HG03571 (cell line): ENCODE data around the gene MTA2.
"Not testable (repeated sequence)": the region's sequence is repeated elsewhere in the genome, so short reads cannot be mapped to it uniquely, and the experiment has no call there.

Experiments used
- ATAC-seq: cut with Tn5 transposase; IDR thresholded peaks from one replicate; pipeline ENCODE4 v1.9.1; 2021; ENCODE audit not compliant: unreplicated experiment

The MTA2 gene

DNA sequence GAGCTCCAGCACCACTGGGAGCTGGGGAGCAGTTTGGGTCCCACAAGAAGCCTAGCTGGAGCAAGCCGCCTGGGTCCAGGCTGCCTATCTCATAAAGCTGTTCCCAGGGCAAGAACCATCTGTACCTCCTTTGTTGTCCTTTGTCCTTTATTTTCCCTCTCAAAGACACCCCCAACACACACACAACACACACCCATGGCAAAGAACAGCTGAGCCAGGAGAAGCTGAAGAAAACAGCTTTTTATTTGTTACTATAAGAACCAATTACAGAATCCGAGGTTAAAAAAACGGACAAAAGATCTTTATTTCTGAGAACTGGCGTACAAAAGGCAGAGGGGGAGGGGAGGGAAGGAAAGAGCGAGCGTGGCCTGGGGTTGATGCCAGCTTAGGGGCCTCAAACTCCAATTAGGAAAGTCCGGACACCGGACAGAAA is 8.7 kb downstream of the MTA2 start:
- ATAC-seq, result no peak

DNA sequence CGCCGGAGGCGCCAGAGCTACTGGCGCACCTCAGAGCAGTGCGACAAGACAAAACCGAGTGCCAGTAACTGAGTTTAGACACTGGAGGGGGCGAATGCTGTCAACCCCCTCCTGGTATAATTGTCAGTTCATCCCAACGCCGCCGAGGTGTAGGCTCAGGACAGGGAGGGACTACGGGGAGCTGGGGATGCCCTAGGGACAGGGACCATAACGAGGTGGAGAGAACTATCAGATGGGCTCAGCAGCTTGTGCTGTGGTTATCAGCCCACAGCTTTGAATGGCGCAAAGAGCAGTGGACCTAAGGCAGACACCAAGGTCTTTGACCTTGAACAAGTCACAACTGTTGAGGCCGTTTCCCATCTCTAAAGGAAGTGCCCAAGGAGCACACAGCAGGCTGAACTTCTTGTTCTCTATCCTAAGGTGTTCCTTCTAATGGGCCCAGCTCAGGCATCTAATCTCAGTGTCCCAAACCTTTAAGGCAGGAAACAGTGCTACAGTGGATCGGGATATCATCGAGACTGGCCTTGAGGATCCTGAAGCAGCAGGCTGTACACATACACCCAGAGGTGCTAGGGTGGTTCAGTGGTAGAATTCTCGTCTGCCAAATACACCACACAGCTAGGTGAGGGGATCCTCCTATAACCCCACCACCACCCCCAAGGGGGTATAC is 9.4 kb downstream of the MTA2 start:
- no peak for ATAC-seq

DNA sequence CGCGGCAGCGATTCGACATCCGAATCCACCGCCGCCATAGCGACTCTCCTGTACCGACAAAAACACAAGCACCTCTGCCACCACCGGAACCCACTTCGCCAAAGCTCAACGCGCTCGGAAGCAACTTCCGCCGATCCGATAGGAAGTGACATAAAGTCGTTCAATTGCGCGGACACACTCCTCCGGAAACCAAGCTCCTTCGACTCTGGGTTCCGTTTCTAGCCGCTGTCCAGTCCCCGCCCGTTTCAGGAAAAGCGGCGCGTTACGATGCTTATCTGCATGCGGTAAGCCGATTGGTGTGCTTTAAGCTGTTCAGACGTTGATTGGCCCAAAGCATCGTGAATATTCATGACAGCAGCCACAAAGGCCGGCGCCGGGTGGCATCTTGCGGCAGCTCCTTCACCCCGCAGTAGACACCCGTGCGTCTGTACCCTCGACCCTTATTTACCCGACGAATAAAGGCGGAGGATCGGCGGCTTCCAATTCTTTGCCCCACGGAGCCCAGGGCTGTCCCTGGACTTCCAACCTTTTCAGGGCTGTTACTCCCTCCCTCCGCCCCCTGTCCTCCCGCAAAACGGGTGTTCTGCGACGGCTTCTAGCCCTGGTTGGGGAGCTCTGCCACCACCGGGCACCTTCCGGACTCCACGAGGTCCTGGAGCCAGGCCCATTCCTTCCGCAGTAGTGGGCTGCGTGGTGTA is 10.1 kb downstream of the MTA2 start, which contains the start of gene TUT1:
Gene TUT1 (minus strand): TSS at position 76 of the 698 bp plus-strand sequence. CDS start 38 bp downstream, at position 38.
- peak; percentile 76 for ATAC-seq

DNA sequence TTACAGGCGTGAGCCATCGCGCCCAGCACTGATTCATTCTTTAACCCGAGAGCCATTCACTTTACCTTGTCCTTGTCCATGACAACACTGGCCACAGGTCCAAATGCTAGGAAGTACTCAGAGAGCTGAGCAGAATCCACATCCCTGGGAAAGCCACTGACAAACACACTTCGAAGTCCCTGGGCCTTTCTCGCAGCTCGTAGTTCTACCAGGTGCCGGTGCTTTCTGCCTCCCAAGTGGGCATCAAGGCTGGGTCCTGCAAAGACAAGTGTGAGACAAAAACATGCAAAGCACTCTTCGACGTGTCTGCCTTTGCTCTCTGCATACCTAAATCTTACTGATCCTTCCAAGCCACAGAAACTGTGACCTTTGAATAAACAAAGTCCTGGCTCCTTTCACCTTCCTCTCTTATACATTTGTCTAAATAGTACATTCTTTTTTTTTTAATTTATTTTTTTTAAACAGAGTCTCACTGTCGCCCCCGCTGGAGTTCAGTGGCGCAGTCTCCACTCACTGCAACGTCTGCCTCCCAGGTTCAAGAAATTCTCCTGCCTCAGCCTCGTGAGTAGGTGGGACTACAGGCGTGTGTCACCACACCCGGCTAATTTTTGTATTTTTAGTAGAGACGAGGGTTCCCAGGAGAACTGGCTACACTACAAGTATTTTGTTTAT is 12.6 kb downstream of the MTA2 start:
- no peak for ATAC-seq

DNA sequence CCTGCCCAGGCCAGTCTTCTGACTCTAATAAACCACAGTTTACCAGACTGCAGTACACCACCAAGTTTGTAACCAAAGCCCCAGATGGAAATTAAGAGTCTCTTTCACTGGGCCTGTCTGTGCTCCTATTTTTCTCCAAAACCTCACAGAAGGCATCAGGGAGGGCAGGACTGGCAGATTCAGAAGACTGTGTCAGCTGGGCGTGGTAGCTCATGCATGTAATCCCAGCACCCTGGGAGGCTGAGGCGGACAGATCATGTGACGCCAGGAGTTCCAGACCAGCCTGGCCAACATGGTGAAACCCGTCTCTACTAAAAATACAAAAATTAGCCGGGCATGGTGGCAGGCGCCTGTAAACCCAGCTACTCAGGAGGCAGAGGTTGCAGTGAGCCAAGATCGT is 16.3 kb downstream of the MTA2 start:
- not testable (repeated sequence) for ATAC-seq

DNA sequence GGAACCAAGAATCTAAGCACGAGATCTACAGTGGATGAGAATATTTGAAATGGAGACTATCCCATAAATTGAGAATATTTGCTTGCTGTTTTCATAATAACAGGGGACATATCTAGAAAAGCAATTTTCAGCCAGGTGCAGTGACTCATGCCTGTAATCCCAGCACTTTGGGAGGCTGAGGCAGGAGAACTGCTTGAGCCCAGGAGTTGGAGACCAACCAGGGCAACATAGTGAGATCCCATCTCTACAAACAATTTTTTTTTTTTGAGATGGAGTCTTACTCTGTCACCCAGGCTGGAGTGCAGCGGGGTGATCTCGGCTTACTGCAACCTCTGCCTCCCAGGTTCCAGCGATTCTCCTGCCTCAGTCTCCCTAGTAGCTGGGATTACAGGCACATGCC is 19.9 kb downstream of the MTA2 start:
- ATAC-seq, result not testable (repeated sequence)

DNA sequence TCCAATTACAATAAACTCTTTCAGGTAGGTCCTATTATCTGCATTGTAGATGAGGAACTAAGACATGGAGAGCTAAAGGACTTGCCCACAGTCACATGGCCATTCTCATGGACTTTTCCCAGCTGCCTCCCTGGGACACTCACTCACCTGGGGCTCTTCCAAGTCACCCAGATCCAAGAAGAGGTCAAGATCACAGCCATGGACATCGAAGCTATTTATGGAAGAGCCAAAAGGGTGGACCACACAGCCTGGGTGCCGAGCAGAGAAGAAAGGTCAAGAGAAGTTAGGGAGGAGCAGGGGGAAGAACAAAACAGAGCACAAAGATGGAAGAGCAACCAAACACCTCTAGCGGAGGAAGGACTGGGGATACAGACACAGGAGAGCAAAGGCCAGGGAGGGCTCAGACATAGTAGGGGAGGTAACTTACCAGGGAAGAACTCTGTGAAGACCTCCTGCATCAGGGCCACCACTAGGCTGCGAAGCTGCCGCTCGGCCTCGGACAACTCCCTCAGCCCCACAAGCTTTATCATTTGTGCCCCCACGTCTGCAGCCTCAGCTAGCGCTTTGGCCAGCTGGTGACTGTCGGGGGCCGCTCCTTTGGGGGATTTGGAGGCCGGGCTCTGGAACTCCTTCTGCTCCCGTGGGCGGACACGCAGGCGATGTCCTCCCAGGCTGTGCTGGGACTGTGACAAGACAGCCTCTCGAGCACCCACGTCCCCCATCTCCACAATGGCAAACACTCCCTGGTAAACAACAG is 20.5 kb downstream of the MTA2 start:
- no peak for ATAC-seq

DNA sequence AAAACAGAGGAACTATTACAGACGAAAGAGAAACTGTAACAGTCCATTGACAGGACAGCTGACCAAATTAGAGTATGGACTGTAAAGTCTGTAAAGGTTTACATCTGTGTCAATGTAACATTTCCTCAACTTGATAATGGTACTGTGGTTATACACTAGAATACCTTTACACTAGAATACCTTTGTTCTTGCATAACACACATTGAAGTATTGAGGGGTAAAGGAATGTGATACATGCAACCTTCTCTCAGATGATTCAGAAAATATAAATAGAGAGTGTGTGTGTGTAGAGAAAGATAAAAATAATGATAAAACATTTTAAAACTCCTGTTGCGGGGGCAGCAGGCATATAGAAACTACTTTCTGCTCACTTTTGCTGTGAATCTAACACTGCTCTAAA is 22.4 kb downstream of the MTA2 start:
- ATAC-seq, result no peak

DNA sequence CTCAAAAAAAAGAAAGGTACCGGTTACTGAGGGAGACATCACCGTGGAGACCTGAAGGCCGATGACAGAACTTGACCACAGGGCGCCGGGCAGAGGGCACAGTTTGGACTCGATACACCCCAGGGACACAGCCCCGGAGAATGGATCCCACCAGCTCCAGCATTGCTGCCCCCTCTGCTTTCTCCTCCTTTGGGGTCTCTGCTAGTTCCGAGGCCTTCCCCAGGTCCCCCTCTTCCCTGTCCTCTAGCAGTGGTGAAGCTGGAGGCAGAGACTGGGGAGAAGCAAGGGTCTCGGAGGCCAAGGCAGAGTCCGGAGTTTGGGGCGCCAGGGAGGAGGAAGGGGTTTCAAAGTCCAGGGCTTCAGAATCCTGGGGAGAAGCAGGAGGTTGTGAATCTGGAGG is 23.1 kb downstream of the MTA2 start:
- no peak for ATAC-seq

DNA sequence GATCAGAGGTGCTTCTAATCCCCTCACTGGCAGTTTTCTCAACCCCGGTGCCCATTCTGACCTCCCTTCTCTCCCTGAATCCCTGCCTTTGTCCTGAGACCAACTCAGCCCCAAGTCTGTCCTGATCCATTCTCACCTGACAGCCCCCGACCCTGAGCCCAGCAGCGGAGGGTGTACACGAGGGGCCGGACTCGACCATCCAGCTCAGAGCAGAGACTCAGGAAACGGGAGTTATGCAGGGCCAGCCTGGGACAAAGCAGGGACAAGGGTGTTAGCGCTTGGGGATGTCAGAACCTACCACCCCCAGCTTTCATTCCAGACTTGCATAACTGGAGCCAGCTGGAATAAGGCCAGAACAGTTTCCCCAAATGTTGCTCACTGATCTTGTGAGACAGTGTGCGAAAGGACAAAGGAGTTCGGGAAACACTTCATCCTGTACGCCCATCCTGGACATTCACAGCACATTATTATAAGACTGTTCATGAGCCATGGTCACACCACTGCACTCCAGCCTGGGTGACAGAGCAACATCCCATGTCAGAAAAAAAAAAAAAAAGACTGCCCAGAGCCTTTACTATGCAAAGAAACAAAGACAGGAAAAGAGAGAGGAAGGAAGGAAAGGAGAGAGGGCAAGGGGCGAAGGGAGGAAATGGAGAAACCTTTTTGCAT is 24.5 kb downstream of the MTA2 start:
- no peak for ATAC-seq

DNA sequence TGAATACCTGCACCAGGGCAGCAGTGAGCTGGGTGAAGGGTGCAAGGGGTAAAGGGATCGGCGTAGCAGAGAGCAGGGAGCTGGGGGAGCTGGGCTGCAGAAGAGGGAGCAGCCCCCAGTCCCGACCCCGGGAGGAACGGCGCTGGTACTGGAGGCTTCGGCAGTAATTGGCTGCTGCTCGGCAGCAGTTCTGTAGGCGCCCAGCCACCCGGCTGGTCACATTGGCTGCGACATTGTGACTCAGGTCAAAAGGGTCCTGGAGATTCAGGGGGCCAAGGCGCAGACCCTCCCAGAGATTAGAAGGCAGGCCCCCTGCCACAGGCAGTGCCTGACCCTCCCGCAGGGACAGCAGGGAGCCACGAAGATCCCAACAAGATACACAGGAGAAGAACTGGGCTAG is 25.8 kb downstream of the MTA2 start:
- ATAC-seq, result no peak

DNA sequence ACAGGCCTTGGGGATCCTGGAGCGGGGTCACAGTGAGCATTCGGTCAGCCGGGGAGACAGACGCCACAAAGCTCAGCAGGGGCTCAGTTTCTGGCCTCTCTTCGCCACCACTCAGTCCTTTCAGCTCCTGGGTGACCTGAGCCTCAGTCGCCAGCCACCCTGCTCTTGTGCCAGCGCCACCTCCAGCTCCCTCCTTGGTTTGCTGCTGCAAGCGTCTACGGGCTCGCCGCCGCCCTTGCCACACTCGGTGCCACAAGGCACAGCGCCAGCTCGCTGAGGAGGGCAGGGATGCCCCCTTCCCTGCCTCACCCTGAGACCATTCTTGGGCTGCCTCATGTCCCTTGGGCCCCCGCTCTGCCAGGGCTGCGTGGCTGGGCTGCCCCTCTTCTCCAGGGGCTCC is 26.5 kb downstream of the MTA2 start:
- no peak for ATAC-seq

DNA sequence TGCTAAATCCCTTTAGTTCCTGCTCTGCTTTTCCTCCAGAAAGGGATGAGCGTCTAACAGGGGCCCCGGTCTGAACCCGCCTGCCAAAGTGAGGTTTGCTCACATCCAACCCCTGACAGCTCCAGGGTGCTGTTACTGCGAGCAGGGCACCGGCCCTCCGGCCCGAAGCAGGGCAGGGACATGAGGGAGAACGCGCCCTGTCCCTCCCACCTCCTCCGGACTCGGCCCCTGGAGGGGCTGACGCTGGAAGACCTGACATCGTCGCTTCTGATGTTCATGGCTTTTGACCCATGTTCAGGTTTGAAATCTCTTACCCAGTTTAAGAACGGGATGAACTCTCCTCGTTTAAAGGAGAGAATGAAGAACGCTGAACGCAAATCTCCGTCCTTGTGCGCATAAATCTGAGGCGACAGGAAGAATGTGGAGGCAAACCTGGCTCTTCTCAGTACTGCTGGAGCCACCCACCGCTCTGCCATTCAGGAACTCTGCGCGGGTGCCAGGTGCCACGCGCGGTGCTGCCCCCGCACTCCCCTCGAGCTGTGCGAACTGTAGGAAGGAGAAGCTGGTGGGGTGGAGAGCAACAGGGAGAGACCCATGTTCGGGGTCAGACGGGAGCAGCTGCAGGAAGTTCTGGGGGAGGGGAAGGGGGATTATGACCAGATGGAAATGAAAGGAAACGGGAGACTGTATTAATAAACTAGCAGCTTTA is 27.1 kb downstream of the MTA2 start:
- no peak for ATAC-seq

DNA sequence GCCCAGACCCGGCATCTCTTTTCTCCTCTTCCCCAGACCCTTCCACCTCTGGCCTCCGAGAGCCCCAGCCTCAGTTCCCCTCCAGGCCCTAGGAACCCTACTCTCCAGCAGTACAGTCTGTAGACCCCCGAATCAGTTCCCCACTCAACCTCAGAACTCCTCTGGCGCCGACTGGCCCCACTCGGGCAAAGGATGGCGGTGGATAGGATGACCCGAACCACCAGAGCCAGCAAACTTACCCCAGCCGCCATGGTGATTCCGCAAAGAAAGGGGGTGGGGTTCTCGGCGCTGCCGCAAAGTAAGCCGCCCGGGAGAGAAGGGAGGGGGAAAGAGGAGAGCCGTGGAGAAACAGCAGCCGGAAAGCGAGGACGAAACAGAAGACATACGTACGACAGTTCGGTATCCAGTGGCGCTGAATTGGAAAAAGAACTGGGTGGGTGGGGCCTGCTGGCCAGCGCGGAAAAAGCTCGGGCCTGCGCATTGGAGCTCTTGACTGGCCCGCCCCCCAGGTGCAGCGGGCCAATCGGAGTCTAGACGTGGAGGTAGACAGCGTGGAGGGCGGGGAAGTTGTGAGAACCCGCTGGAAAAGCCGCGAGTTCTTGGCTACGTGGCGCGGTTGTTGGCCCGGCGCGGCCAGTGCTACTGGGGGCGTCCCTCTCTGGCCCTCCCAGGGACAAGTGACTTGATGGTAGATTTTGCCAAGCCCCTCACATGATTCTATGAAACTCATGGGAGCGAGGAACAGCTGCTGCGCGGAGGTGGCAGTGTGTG is 27.9 kb downstream of the MTA2 start, which contains the start of gene EEF1G:
Gene EEF1G (minus strand): TSS at position 300 of the 771 bp plus-strand sequence. CDS start 49 bp downstream, at position 251.
- peak; percentile 80 for ATAC-seq

DNA sequence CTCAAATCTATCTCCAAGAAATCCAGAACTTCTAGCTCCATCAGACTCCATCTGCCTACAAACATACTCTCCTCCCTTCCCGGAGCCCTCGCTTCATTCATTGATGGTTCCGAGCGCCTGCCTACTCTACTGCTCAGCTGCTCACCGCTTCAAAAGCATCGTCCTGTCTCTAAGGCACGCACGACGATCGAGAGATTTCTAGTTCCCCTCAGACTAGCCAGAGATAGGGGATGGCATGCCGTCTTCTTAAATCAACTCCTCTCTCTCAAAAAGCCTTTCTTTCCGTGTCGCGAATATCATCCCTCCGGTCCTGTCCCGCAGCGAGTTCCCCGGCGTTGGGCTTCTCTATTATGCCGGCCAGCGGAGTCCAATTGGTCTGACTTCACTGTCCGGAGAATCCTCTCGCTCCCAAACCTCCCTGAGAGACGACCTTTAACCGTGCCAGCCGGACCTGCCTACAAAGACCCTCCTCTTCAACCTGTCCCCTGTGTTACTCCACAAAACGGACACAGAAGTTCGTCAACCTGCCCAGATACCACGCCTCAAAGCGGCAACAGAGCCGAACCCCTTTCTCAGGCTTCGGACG is 28.6 kb downstream of the MTA2 start:
- no peak for ATAC-seq

DNA sequence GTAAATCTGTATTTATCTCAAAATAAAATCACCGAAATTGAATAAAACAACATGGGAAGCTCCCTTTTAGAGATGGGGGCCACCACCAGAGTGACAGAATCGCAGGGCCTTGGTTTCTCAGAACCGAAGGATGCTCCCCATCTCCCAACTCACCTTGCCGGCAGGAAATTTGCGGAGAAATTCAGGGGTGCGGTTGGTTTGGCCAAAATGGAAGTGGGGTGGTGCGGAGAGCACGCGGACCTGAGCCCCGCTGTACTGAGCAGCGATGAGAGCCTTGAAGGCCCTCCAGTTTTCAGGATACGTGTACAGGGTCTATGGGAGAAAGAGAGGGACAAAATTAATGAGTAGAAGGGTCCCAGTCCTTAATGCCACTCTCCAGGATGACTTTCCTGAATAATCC is 29.2 kb downstream of the MTA2 start:
- no peak for ATAC-seq

DNA sequence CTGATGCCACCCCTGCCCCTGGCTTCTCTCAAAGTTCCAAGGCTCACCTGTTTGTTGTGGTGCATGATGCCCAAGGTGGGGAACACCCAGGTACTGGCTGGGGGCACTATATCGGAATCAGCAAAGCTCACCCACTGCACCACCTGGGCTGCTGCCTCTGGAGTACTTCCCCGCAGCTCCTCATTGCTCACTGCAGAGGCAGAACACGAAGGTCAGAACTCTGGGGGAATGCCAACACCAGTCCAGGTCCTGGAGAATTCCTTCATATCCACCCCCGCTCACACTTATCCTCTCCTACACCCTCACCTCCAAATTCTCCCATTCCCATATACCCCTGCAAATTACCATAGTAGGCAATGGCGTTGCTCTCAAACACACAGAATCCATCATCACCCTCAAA is 30.2 kb downstream of the MTA2 start:
- ATAC-seq, result not testable (repeated sequence)

DNA sequence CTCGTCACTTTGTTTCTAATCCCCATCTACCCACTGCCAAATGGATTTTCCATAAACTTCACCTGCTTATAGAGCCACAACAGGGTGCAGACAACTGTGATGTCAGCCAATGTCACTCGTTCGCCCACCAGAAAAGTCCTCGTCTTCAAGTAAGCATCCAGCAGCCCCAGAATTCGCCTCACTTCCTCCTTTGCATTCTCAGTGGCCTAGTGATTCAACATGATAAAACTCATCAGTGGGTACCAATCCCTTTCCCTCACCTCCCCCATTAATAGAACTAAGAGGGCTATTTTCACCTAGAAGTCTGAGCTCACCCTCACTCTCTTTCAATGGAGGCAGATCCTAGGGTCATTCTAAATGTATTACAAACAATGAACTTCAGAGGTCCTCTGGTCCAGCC is 30.8 kb downstream of the MTA2 start:
- ATAC-seq, result not testable (repeated sequence)

DNA sequence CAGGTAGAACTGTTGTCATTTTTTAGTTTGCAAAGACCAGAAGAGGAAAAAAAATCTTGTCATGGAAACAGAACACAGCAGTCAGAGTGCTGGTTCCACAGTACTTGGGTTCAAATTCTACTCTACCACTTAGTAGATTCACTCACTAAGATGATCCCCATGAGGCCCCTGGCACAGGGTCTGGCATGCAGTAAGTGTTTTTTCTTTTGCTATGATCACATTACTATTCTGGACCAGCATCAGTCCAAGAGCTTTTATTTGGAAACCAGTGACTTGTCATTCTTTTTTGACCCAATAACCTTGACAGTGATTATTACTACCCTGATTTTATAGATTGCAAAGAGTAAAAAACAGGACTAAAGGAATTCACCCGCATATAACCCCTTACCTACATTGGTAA is 32.1 kb downstream of the MTA2 start:
- ATAC-seq, result no peak
